K562 (cell line): ENCODE results near the gene MXRA7. TPM values are rescaled to one million over a fixed set of nuclear protein-coding genes. Genes with fewer than 3 reads are reported as not detected.

ENCODE experiments used
- LCOR ChIP-seq: sonication (generic); formaldehyde crosslinking; IDR thresholded peaks from 2 replicates; pipeline ENCODE4 v1.8.0; 2022; ENCODE audit warnings: mild to moderate bottlenecking, missing genetic modification reagents
- MYC ChIP-seq, 2 experiments: fragments of 250-450 bp in 1 of 2; sonication (Bioruptor Pico) in 1 of 2; IDR thresholded peaks; 2 replicates each; pipeline versions ENCODE4 v1.5.1 to v1.6.1; 2012 to 2021; ENCODE audit warnings: low read depth in 2 of 2, borderline replicate concordance in 1 of 2, improper control_type of control experiment in 1 of 2, low read length in 1 of 2, mild to moderate bottlenecking in 1 of 2, moderate library complexity in 1 of 2
- POLR2A ChIP-seq: fragments of 450-650 bp; conservative IDR thresholded peaks from 2 replicates; pipeline ENCODE4 v1.6.1; 2016
- POLR2B ChIP-seq: fragments of 450-650 bp; IDR thresholded peaks from 2 replicates; pipeline ENCODE4 v1.6.1; 2018; ENCODE audit warnings: low read depth; ENCODE audit not compliant: partially characterized antibody
- POLR2H ChIP-seq: IDR thresholded peaks from 2 replicates; pipeline ENCODE4 v1.6.1; 2016; ENCODE audit warnings: missing genetic modification characterization, low read depth, mild to moderate bottlenecking, control low read depth, missing compliant biosample characterization, moderate library complexity
- RBFOX2 ChIP-seq: fragments of 200-400 bp; formaldehyde crosslinking; IDR thresholded peaks from 2 replicates; pipeline ENCODE4 v1.6.1; 2017; ENCODE audit warnings: low read depth, mild to moderate bottlenecking, low read length, moderate library complexity
- SMARCE1 ChIP-seq: fragments of 450-650 bp; IDR thresholded peaks from 2 replicates; pipeline ENCODE4 v1.7.1; 2016; ENCODE audit warnings: mild to moderate bottlenecking
- TAF1 ChIP-seq: IDR thresholded peaks from 2 replicates; pipeline ENCODE4 v1.6.1; 2011; ENCODE audit warnings: mild to moderate bottlenecking, low read length, moderate library complexity; ENCODE audit not compliant: insufficient read depth, control insufficient read depth, severe bottlenecking; ENCODE audit errors: extremely low read depth
- TGIF2 ChIP-seq: sonication (generic); formaldehyde crosslinking; IDR thresholded peaks from 2 replicates; pipeline ENCODE4 v1.8.1; 2022; ENCODE audit warnings: mild to moderate bottlenecking, missing genetic modification reagents, moderate library complexity
- polyA plus RNA-seq, 8 experiments: library from polyadenylated mRNA; depleted of rRNA in 4 of 8; stranded (reverse) in 5 of 8; unstranded in 3 of 8; fragments of >200 nt; fragmentation: Nextera tagmentation in 2 of 8; fragmentation: Illumina TruSeq in 1 of 8; extraction: Ambion mirVana in 2 of 8; extraction: Trizol in 1 of 8; gene quantifications; 2 replicates each; pipeline versions ENCODE4 v1.2.1 to v1.2.3, GENCODE V29; 2011 to 2014; ENCODE audit warnings: inconsistent platforms in 1 of 8, missing spikeins in 1 of 8
- total RNA-seq, 7 experiments: library from RNA; depleted of rRNA in 6 of 7; stranded (reverse); fragments of >200 nt in 6 of 7; fragmentation: Illumina TruSeq in 2 of 7; extraction: Trizol in 2 of 7; gene quantifications; 2 replicates each; pipeline versions ENCODE4 v1.2.1 to v1.2.3, GENCODE V29; 2011 to 2021; ENCODE audit warnings: low replicate concordance in 1 of 7
- TF ChIP-seq, protein P1 (sequence below): fragments of 450-650 bp; IDR thresholded peaks from 2 replicates; pipeline ENCODE4 v1.6.1; 2016; ENCODE audit warnings: borderline replicate concordance
- TF ChIP-seq, protein P2 (sequence below), 2 experiments: fragments of 450-650 bp; conservative IDR thresholded peaks; 2 replicates each; pipeline ENCODE4 v1.6.1; 2017; ENCODE audit warnings: mild to moderate bottlenecking in 2 of 2, moderate library complexity in 2 of 2

MXRA7 gene
- total and polyA plus RNA-seq, 9 of the 15 experiments (the other 6 are each of a cell fraction or from before 2014, with no cell fraction given) = 2.6 to 38.4 (median 14.3) TPM

DNA sequence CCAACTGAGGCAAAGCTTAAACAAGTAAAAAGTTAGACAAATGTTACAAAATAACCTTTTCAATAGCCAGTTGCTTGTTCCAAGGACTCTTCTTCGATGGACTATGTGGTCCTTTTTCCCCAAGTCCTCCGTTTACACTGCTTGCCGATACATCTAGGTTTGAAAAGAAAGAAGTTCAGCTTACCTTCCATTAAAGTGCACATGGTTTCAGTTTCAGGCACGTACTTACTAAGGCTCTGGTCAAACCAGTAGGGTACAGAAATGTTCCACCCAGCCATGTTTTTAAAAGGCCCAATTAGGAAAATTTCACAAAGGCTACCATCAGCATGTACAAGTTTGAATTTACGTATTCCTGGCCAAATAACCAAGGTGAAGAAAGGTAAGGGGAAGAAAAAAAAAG, 24.2 kb upstream of the MXRA7 start (continued):
- TF ChIP-seq, protein P1, sequence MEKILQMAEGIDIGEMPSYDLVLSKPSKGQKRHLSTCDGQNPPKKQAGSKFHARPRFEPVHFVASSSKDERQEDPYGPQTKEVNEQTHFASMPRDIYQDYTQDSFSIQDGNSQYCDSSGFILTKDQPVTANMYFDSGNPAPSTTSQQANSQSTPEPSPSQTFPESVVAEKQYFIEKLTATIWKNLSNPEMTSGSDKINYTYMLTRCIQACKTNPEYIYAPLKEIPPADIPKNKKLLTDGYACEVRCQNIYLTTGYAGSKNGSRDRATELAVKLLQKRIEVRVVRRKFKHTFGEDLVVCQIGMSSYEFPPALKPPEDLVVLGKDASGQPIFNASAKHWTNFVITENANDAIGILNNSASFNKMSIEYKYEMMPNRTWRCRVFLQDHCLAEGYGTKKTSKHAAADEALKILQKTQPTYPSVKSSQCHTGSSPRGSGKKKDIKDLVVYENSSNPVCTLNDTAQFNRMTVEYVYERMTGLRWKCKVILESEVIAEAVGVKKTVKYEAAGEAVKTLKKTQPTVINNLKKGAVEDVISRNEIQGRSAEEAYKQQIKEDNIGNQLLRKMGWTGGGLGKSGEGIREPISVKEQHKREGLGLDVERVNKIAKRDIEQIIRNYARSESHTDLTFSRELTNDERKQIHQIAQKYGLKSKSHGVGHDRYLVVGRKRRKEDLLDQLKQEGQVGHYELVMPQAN = peak; percentile 63; the same call in 1 of the 2 replicates
- TF ChIP-seq POLR2B = peak; percentile 30
- peak; percentile 18; the same call in 1 of the 2 replicates for TF ChIP-seq SMARCE1
- peak; percentile 24; the same call in 1 of the 2 replicates for TF ChIP-seq LCOR (CRISPR knock-in tag)
- TF ChIP-seq POLR2A = peak; percentile 26; the same call in 1 of the 2 replicates
- no peak for TF ChIP-seq TAF1
- TF ChIP-seq POLR2H (tag) = peak; percentile 29; the same call in 1 of the 2 replicates
- TF ChIP-seq RBFOX2 = peak; percentile 66
- peak; percentile 60 for TF ChIP-seq MYC (IDR thresholded peaks at IDR 0.05; ENCODE audit: low read depth, low read length)
- no peak for TF ChIP-seq MYC (CRISPR knock-in tag; IDR thresholded peaks at IDR 0.05; ENCODE audit: borderline replicate concordance, low read depth)
- peak; percentile 57; the same call in 1 of the 2 replicates for TF ChIP-seq TGIF2
- TF ChIP-seq, protein P2, sequence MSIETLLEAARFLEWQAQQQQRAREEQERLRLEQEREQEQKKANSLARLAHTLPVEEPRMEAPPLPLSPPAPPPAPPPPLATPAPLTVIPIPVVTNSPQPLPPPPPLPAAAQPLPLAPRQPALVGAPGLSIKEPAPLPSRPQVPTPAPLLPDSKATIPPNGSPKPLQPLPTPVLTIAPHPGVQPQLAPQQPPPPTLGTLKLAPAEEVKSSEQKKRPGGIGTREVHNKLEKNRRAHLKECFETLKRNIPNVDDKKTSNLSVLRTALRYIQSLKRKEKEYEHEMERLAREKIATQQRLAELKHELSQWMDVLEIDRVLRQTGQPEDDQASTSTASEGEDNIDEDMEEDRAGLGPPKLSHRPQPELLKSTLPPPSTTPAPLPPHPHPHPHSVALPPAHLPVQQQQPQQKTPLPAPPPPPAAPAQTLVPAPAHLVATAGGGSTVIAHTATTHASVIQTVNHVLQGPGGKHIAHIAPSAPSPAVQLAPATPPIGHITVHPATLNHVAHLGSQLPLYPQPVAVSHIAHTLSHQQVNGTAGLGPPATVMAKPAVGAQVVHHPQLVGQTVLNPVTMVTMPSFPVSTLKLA (conservative IDR thresholded peaks at IDR 0.05) = peak; percentile 7 to 58; a peak in 1 of 4 replicates
